ENCODE data around the gene EFCAB7. TPM values are rescaled to one million over a fixed set of nuclear protein-coding genes. Genes with fewer than 3 reads are reported as not detected.

The EFCAB7 gene
- total RNA-seq, 1 experiment from 2014 or later, result 2.8 TPM

DNA sequence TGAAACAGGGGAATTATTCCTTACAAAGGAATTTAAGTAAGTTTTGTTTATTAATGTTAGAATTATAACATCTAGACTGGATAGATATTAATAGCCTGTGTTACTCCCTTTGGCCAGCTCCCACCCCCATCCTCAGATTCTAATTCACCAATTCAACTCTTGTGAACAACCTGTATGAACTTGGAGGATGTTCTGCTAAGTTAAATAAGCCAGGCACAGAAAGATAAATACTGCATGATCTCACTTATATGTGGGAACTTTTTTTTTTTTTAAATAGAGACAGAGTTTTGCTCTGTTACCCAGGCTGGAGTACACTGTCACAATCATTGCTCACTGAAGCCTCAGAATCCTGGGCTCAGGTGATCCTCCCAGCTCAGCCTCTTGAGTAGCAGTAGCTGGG is 32.2 kb downstream of the EFCAB7 start:
- ATAC-seq, result no peak
- Mint-ChIP-seq H3K27me3 (ENCODE audit: low read depth) (no peaks in the 10 kb centered on the region), H3K4me3 (no peak overlapping the region), H3K4me1 (peaks cover 5% of the 10 kb centered on the region), H3K27ac (no peak overlapping the region), H3K9me3 (peaks cover 10% of the 10 kb centered on the region), H3K36me3 (peaks cover 3% of the 10 kb centered on the region; the same call in 1 of the 2 replicates)
- CTCF ChIA-PET, result interaction anchor here (1.0 to 2.2 kb wide), 2 partner anchors 8 to 19 kb away, joined by 3 to 8 read pairs; no protein-coding TSS in a partner anchor
- POLR2A ChIA-PET, result interaction anchor here (0.6 kb wide), 1 partner anchor 10 kb away, joined by 3 read pairs; no protein-coding TSS in a partner anchor
- TF ChIP-seq, protein P1, sequence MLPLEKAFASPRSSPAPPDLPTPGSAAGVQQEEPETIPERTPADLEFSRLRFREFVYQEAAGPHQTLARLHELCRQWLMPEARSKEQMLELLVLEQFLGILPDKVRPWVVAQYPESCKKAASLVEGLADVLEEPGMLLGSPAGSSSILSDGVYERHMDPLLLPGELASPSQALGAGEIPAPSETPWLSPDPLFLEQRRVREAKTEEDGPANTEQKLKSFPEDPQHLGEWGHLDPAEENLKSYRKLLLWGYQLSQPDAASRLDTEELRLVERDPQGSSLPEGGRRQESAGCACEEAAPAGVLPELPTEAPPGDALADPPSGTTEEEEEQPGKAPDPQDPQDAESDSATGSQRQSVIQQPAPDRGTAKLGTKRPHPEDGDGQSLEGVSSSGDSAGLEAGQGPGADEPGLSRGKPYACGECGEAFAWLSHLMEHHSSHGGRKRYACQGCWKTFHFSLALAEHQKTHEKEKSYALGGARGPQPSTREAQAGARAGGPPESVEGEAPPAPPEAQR (CRISPR knock-in tag; IDR thresholded peaks at IDR 0.05), result no peak
- TF ChIP-seq JUN (CRISPR knock-in tag; IDR thresholded peaks at IDR 0.05) (no peak), NFYB (CRISPR knock-in tag; conservative IDR thresholded peaks at IDR 0.05; ENCODE audit: low read depth) (no peak), GRHL2 (CRISPR knock-in tag; IDR thresholded peaks at IDR 0.05; ENCODE audit: insufficient replicate concordance, severe bottlenecking) (no peak), NFE2L1 (CRISPR knock-in tag; IDR thresholded peaks at IDR 0.05) (no peak), CBFB (CRISPR knock-in tag; IDR thresholded peaks at IDR 0.05; ENCODE audit: low read depth) (no peak), SP1 (CRISPR knock-in tag; conservative IDR thresholded peaks at IDR 0.05) (no peak), NR2C2 (CRISPR knock-in tag; IDR thresholded peaks at IDR 0.05) (no peak)
- TF ChIP-seq, protein P2, sequence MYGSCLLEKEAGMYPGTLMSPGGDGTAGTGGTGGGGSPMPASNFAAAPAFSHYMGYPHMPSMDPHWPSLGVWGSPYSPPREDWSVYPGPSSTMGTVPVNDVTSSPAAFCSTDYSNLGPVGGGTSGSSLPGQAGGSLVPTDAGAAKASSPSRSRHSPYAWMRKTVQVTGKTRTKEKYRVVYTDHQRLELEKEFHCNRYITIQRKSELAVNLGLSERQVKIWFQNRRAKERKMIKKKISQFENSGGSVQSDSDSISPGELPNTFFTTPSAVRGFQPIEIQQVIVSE (CRISPR knock-in tag; IDR thresholded peaks at IDR 0.05; ENCODE audit: borderline replicate concordance), result no peak
- no peak for DNase-seq (ENCODE audit: low spot score)

- CTCF ChIA-PET, result interaction anchor here (0.6 to 2.7 kb wide), 14 partner anchors 9 to 552 kb away, joined by 3 to 11 read pairs (median 4); no protein-coding TSS in a partner anchor
- Mint-ChIP-seq H3K4me3 (no peak overlapping the region), H3K27me3 (ENCODE audit: low read depth) (no peaks in the 10 kb centered on the region), H3K27ac (peak overlapping the region; percentile 10), H3K9me3 (peaks cover 10% of the 10 kb centered on the region), H3K36me3 (peaks cover 3% of the 10 kb centered on the region; the same call in 1 of the 2 replicates), H3K4me1 (peaks cover 5% of the 10 kb centered on the region)
- DNase-seq (ENCODE audit: low spot score) (peak; percentile 52), ATAC-seq (peak; percentile 83)
- POLR2A ChIA-PET, result no interaction called here
- TF ChIP-seq ZBTB21 (CRISPR knock-in tag; IDR thresholded peaks at IDR 0.05; ENCODE audit: borderline replicate concordance), result no peak
- TF ChIP-seq CTCF (IDR thresholded peaks at IDR 0.05), result peak; percentile 55
These were observed 34.2 kb downstream of the EFCAB7 start for GRCh38 chr1:63557365-63557987.

GRCh38 chr1:63559357-63559756 is 36.0 kb downstream of the EFCAB7 start:
- no peak overlapping the region for H3K4me3 Mint-ChIP-seq
- peaks cover 9% of the 10 kb centered on the region for H3K9me3 Mint-ChIP-seq
- ATAC-seq (no peak), DNase-seq (ENCODE audit: low spot score) (no peak)
- peaks cover 5% of the 10 kb centered on the region for H3K36me3 Mint-ChIP-seq
- POLR2A ChIA-PET, result no interaction called here
- H3K27ac Mint-ChIP-seq, result no peak overlapping the region
- CTCF ChIA-PET, result interaction anchor here (0.7 to 1.4 kb wide), 3 partner anchors 16 to 571 kb away, joined by 3 read pairs; no protein-coding TSS in a partner anchor
- no peaks in the 10 kb centered on the region for H3K27me3 Mint-ChIP-seq (ENCODE audit: low read depth)
- peaks cover 5% of the 10 kb centered on the region for H3K4me1 Mint-ChIP-seq
- TF ChIP-seq, protein P2 (CRISPR knock-in tag; IDR thresholded peaks at IDR 0.05; ENCODE audit: borderline replicate concordance), result no peak
- TF ChIP-seq IRF2 (CRISPR knock-in tag; IDR thresholded peaks at IDR 0.05; ENCODE audit: borderline replicate concordance, low read depth), result no peak
- TF ChIP-seq, protein P1 (CRISPR knock-in tag; IDR thresholded peaks at IDR 0.05), result no peak
- TF ChIP-seq ETV6 (CRISPR knock-in tag; IDR thresholded peaks at IDR 0.05), result no peak
- TF ChIP-seq, protein P3, sequence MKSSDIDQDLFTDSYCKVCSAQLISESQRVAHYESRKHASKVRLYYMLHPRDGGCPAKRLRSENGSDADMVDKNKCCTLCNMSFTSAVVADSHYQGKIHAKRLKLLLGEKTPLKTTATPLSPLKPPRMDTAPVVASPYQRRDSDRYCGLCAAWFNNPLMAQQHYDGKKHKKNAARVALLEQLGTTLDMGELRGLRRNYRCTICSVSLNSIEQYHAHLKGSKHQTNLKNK (CRISPR knock-in tag; IDR thresholded peaks at IDR 0.05), result no peak
- no peak for TF ChIP-seq EMX1 (CRISPR knock-in tag; IDR thresholded peaks at IDR 0.05)
- TF ChIP-seq NR3C1 (CRISPR knock-in tag; conservative IDR thresholded peaks at IDR 0.05; ENCODE audit: low read depth), result no peak
- TF ChIP-seq ELF4 (CRISPR knock-in tag; IDR thresholded peaks at IDR 0.05; ENCODE audit: low read depth), result no peak
- no peak for TF ChIP-seq ATF1 (CRISPR knock-in tag; IDR thresholded peaks at IDR 0.05)
- TF ChIP-seq, protein P4, sequence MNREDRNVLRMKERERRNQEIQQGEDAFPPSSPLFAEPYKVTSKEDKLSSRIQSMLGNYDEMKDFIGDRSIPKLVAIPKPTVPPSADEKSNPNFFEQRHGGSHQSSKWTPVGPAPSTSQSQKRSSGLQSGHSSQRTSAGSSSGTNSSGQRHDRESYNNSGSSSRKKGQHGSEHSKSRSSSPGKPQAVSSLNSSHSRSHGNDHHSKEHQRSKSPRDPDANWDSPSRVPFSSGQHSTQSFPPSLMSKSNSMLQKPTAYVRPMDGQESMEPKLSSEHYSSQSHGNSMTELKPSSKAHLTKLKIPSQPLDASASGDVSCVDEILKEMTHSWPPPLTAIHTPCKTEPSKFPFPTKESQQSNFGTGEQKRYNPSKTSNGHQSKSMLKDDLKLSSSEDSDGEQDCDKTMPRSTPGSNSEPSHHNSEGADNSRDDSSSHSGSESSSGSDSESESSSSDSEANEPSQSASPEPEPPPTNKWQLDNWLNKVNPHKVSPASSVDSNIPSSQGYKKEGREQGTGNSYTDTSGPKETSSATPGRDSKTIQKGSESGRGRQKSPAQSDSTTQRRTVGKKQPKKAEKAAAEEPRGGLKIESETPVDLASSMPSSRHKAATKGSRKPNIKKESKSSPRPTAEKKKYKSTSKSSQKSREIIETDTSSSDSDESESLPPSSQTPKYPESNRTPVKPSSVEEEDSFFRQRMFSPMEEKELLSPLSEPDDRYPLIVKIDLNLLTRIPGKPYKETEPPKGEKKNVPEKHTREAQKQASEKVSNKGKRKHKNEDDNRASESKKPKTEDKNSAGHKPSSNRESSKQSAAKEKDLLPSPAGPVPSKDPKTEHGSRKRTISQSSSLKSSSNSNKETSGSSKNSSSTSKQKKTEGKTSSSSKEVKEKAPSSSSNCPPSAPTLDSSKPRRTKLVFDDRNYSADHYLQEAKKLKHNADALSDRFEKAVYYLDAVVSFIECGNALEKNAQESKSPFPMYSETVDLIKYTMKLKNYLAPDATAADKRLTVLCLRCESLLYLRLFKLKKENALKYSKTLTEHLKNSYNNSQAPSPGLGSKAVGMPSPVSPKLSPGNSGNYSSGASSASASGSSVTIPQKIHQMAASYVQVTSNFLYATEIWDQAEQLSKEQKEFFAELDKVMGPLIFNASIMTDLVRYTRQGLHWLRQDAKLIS (CRISPR knock-in tag; IDR thresholded peaks at IDR 0.05; ENCODE audit: borderline replicate concordance), result no peak
- TF ChIP-seq ZNF219 (CRISPR knock-in tag; IDR thresholded peaks at IDR 0.05; ENCODE audit: borderline replicate concordance), result no peak
- no peak for TF ChIP-seq TEAD4 (CRISPR knock-in tag; IDR thresholded peaks at IDR 0.05)
